HG02885 (cell line): ENCODE results near the gene LRMDA.
A peak's percentile ranks its signal among the peaks of the same experiment; 100 is the strongest.

Experiments
- ATAC-seq: cut with Tn5 transposase; IDR thresholded peaks from one replicate; pipeline ENCODE4 v1.9.1; 2021; ENCODE audit warnings: mild to moderate bottlenecking; ENCODE audit not compliant: unreplicated experiment, poor library complexity

LRMDA gene

GRCh38 chr10:75431180-75432111 is at the start of gene LRMDA:
Gene LRMDA, plus strand, starts transcription at chr10:75431624.
- ATAC-seq, result no peak

GRCh38 chr10:75386128-75386527 is 45.3 kb upstream of the LRMDA start:
- no peak for ATAC-seq

GRCh38 chr10:75388082-75388481 is 43.3 kb upstream of the LRMDA start:
- ATAC-seq, result no peak

GRCh38 chr10:75390178-75390577 is 41.2 kb upstream of the LRMDA start:
- ATAC-seq, result no peak

- ATAC-seq, result no peak
These were observed 39.2 kb upstream of the LRMDA start for GRCh38 chr10:75392271-75392670.

- no peak for ATAC-seq
These were observed 38.7 kb upstream of the LRMDA start for GRCh38 chr10:75392744-75393143.

GRCh38 chr10:75394221-75394620 is 37.2 kb upstream of the LRMDA start:
- ATAC-seq, result no peak

- ATAC-seq, result no peak
These were observed 36.1 kb upstream of the LRMDA start for GRCh38 chr10:75395066-75395931.

GRCh38 chr10:75395932-75396630 is 35.3 kb upstream of the LRMDA start:
- no peak for ATAC-seq

GRCh38 chr10:75396631-75397495 is 34.6 kb upstream of the LRMDA start:
- no peak for ATAC-seq

GRCh38 chr10:75397496-75398199 is 33.8 kb upstream of the LRMDA start:
- ATAC-seq, result no peak

GRCh38 chr10:75398200-75398691 is 33.2 kb upstream of the LRMDA start:
- ATAC-seq, result no peak

GRCh38 chr10:75398692-75399460 is 32.5 kb upstream of the LRMDA start:
- no peak for ATAC-seq

GRCh38 chr10:75399461-75400162 is 31.8 kb upstream of the LRMDA start:
- peak; percentile 41 for ATAC-seq

GRCh38 chr10:75400163-75400770 is 31.2 kb upstream of the LRMDA start:
- ATAC-seq, result no peak

- peak; percentile 35 for ATAC-seq
These were observed 30.5 kb upstream of the LRMDA start for GRCh38 chr10:75400771-75401568.
